ENCODE results near the gene MOB2. TPM values are rescaled to one million over a fixed set of nuclear protein-coding genes. Genes with fewer than 3 reads are reported as not detected.

The MOB2 gene, protein sequence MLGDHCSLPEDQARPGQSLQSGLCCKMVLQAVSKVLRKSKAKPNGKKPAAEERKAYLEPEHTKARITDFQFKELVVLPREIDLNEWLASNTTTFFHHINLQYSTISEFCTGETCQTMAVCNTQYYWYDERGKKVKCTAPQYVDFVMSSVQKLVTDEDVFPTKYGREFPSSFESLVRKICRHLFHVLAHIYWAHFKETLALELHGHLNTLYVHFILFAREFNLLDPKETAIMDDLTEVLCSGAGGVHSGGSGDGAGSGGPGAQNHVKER
- 24.3 and 25.2 TPM in 2 replicates for total RNA-seq

GRCh38 chr11:1486054-1486825 is at the start of gene MOB2:
TSS of gene MOB2 (minus strand) at chr11:1486779. CDS start at chr11:1486556, 223 bp downstream.

Other genes starting within 250 kb of the MOB2 start
- 17.1 and 23.1 TPM in 2 replicates for gene TOLLIP, start 177.1 kb downstream of the MOB2 start, total RNA-seq
- 0.14 and 0.18 TPM in 2 replicates for gene BRSK2, start 96.8 kb downstream of the MOB2 start, total RNA-seq
- gene DUSP8, start 85.5 kb upstream of the MOB2 start, total RNA-seq = under 0.01 and 0.09 TPM in 2 replicates
- gene KRTAP5-1, start 98.5 kb upstream of the MOB2 start, total RNA-seq = not detected in 2 replicates
- gene KRTAP5-2, start 111.5 kb upstream of the MOB2 start, total RNA-seq = not detected in 2 replicates
- gene KRTAP5-3, start 121.7 kb upstream of the MOB2 start, total RNA-seq = not detected in 2 replicates
- gene KRTAP5-4, start 135.4 kb upstream of the MOB2 start, total RNA-seq = not detected in 2 replicates
- not detected in 2 replicates for gene KRTAP5-5, start 143.0 kb upstream of the MOB2 start, total RNA-seq
- gene KRTAP5-6, start 210.4 kb upstream of the MOB2 start, total RNA-seq = not detected in 2 replicates

Measured in smooth muscle cell of bladder (primary cell).